Keratinocyte (primary cell): ENCODE measurements around the gene FGF18. TPM values are rescaled to one million over a fixed set of nuclear protein-coding genes. Genes with fewer than 3 reads are reported as not detected.

Experiments
- DNase-seq: peaks from one replicate; pipeline ENCODE4 v3.0.0-alpha.2; 2011; ENCODE audit warnings: low read depth, missing footprints, low spot score
- FAIRE-seq: peaks from 2 replicates; lab custom pipeline; 2011; peaks lifted over from hg19 to GRCh38; lab: Jason Lieb, UNC
- H2AFZ ChIP-seq: 2 replicates; pipeline ENCODE4 v1.6.0; 2012; ENCODE audit warnings: low read length, control low read depth, inconsistent platforms; ENCODE audit not compliant: control insufficient read depth
- H3K27ac ChIP-seq: 2 replicates; pipeline ENCODE4 v1.5.1; 2011; ENCODE audit warnings: low read length; ENCODE audit not compliant: control insufficient read depth, insufficient read depth
- H3K27me3 ChIP-seq: 3 replicates; pipeline ENCODE4 v1.6.0; 2011; ENCODE audit warnings: low read length; ENCODE audit not compliant: control insufficient read depth, insufficient read depth; ENCODE audit errors: extremely low read depth
- H3K36me3 ChIP-seq, 2 experiments: 2 replicates in 1 of 2; 3 replicates in 1 of 2; pipeline ENCODE4 v1.5.1; 2011; ENCODE audit warnings: low read length in 2 of 2, mild to moderate bottlenecking in 1 of 2; ENCODE audit not compliant: control insufficient read depth in 2 of 2, insufficient read depth in 2 of 2; ENCODE audit errors: extremely low read depth in 1 of 2
- H3K4me1 ChIP-seq: 3 replicates; pipeline ENCODE4 v1.5.1; 2011; ENCODE audit warnings: low read length; ENCODE audit not compliant: control insufficient read depth, insufficient read depth; ENCODE audit errors: extremely low read depth
- H3K4me2 ChIP-seq: 3 replicates; pipeline ENCODE4 v1.6.0; 2011; ENCODE audit warnings: low read depth, low read length; ENCODE audit not compliant: control insufficient read depth, insufficient read depth; ENCODE audit errors: extremely low read depth
- H3K4me3 ChIP-seq, 3 experiments: fragments of 200-600 bp in 1 of 3; sonication (generic) in 1 of 3; 2 replicates in 2 of 3; 3 replicates in 1 of 3; pipeline ENCODE4 v1.5.1; 2011 to 2016; ENCODE audit warnings: low read length in 3 of 3, mild to moderate bottlenecking in 3 of 3, control low read depth in 2 of 3, inconsistent platforms in 1 of 3, low read depth in 1 of 3, mixed read lengths in 1 of 3, mixed run types in 1 of 3, moderate library complexity in 1 of 3; ENCODE audit not compliant: control insufficient read depth in 2 of 3, insufficient read depth in 2 of 3; ENCODE audit errors: extremely low read depth in 1 of 3
- H3K79me2 ChIP-seq: 2 replicates; pipeline ENCODE4 v1.6.0; 2012; ENCODE audit warnings: low read length; ENCODE audit not compliant: control insufficient read depth, insufficient read depth
- H3K9ac ChIP-seq: 3 replicates; pipeline ENCODE4 v1.6.0; 2011; ENCODE audit warnings: low read length; ENCODE audit not compliant: control insufficient read depth, insufficient read depth; ENCODE audit errors: extremely low read depth
- H3K9me1 ChIP-seq: 3 replicates; pipeline ENCODE4 v1.6.0; 2011; ENCODE audit warnings: low read length; ENCODE audit not compliant: control insufficient read depth, insufficient read depth; ENCODE audit errors: extremely low read depth
- H3K9me3 ChIP-seq: 2 replicates; pipeline ENCODE4 v1.5.1; 2012; ENCODE audit warnings: low read depth, low read length; ENCODE audit not compliant: control insufficient read depth
- H4K20me1 ChIP-seq: 3 replicates; pipeline ENCODE4 v1.6.0; 2011; ENCODE audit warnings: low read length; ENCODE audit not compliant: control insufficient read depth, insufficient read depth; ENCODE audit errors: extremely low read depth
- CTCF ChIP-seq, 3 experiments: IDR thresholded peaks in 1 of 3; conservative IDR thresholded peaks in 1 of 3; optimal IDR thresholded peaks in 1 of 3; 2 replicates in 2 of 3; 3 replicates in 1 of 3; pipeline versions ENCODE3 to v1.5.1; 2011; ENCODE audit warnings: low read length in 3 of 3, mild to moderate bottlenecking in 3 of 3, moderate library complexity in 2 of 3, control low read depth in 1 of 3, inconsistent platforms in 1 of 3; ENCODE audit not compliant: insufficient read depth in 2 of 3; ENCODE audit errors: extremely low read depth in 1 of 3
- EZH2 ChIP-seq: IDR thresholded peaks from one replicate; pipeline ENCODE4 v1.6.1; 2012; ENCODE audit warnings: inconsistent platforms, mild to moderate bottlenecking, low read length, moderate library complexity
- dilution Hi-C: fragments of 300-500 bp; cut with MboI; formaldehyde crosslinking; loops from one replicate; pipeline ENCODE4 v1.7.0; 2020; ENCODE audit warnings: low sequenced_read_pairs; ENCODE audit not compliant: extremely low pct_ligation_motif_present
- polyA plus RNA-seq, 5 experiments: library from polyadenylated mRNA; depleted of rRNA in 3 of 5; stranded (reverse) in 3 of 5; stranded (forward) in 1 of 5; unstranded in 1 of 5; fragments of >200 nt; gene quantifications; 1 replicate in 1 of 5; 2 replicates in 3 of 5; 3 replicates in 1 of 5; pipeline versions ENCODE4 v1.2.1 to v1.2.3, GENCODE V29; 2011 to 2012; ENCODE audit warnings: missing spikeins in 2 of 5, low read depth in 1 of 5, low replicate concordance in 1 of 5

FGF18 gene
- polyA plus RNA-seq, 1 donor (not counting 4 experiments of a cell fraction or from before 2014, with no cell fraction given), result 0.05 TPM

- DNase-seq (no peak), FAIRE-seq (no peak)
- H2AFZ ChIP-seq, result no peak overlapping the region
Measured at GRCh38 chr5:171492781-171493180, 73.3 kb downstream of the FGF18 start.

GRCh38 chr5:171493646-171494393, 74.4 kb downstream of the FGF18 start:
- Histone ChIP-seq H4K20me1 (no peaks in the 10 kb centered on the region), H3K4me1 (peaks cover 11% of the 10 kb centered on the region), H3K9me3 (no peaks in the 10 kb centered on the region), H2AFZ (peak overlapping the region; percentile 30), H3K36me3 (no peaks in the 10 kb centered on the region), H3K27ac (no peak overlapping the region), H3K27me3 (peaks cover 5% of the 10 kb centered on the region), H3K79me2 (no peaks in the 10 kb centered on the region), H3K4me2 (no peak overlapping the region), H3K9ac (no peak overlapping the region), H3K4me3 (no peak overlapping the region), H3K9me1 (no peaks in the 10 kb centered on the region)
- no peak for DNase-seq
- no peak for FAIRE-seq
- TF ChIP-seq EZH2 (no peak), CTCF (optimal IDR thresholded peaks at IDR 0.05 in 1 of 3, IDR thresholded peaks at IDR 0.05 in 1 of 3, conservative IDR thresholded peaks at IDR 0.05 in 1 of 3; ENCODE audit: extremely low read depth in 1 of 3, insufficient read depth in 2 of 3, low read length in 3 of 3) (no peak)
- dilution Hi-C loops, result no loop called here

More at GRCh38 chr5:171492781-171493180, 73.3 kb downstream of the FGF18 start:
- dilution Hi-C loops, result no loop called here
- TF ChIP-seq EZH2 (no peak), CTCF (optimal IDR thresholded peaks at IDR 0.05 in 1 of 3, IDR thresholded peaks at IDR 0.05 in 1 of 3, conservative IDR thresholded peaks at IDR 0.05 in 1 of 3; ENCODE audit: extremely low read depth in 1 of 3, insufficient read depth in 2 of 3, low read length in 3 of 3) (no peak)
- no peaks in the 10 kb centered on the region for H3K79me2 ChIP-seq
- H3K27ac ChIP-seq, result no peak overlapping the region
- no peaks in the 10 kb centered on the region for H4K20me1 ChIP-seq
- no peaks in the 10 kb centered on the region for H3K9me1 ChIP-seq
- no peaks in the 10 kb centered on the region for H3K9me3 ChIP-seq
- no peak overlapping the region for H3K4me3 ChIP-seq
- peaks cover 11% of the 10 kb centered on the region for H3K4me1 ChIP-seq
- H3K9ac ChIP-seq, result no peak overlapping the region
- peaks cover 13% of the 10 kb centered on the region for H3K27me3 ChIP-seq
- no peak overlapping the region for H3K4me2 ChIP-seq
- no peaks in the 10 kb centered on the region for H3K36me3 ChIP-seq
